HG02763 (cell line): ENCODE data around the gene ALX4.

ENCODE experiments used
- ATAC-seq: cut with Tn5 transposase; IDR thresholded peaks from one replicate; pipeline ENCODE4 v1.9.1; 2021; ENCODE audit warnings: mild to moderate bottlenecking, moderate library complexity; ENCODE audit not compliant: unreplicated experiment

ALX4 gene

DNA sequence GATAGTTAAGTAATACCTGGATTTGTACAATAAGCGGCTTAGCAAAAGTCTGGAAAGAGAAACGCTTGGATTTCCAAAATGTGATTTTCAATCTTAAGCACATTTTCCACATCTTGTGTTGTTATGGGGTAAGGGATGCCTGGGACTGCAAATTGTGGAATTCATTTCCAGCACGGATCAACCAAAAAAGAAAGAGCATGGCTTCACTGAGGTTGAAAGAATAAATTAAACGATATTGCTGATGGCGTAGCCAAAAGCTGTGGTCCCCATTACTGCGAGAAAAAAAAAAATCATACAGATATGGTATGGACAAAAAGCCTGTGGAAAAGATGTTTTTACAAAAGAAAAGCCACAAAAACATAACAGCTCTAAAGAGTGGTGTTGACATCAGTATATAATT is 26.0 kb upstream of the ALX4 start:
- ATAC-seq: no peak

DNA sequence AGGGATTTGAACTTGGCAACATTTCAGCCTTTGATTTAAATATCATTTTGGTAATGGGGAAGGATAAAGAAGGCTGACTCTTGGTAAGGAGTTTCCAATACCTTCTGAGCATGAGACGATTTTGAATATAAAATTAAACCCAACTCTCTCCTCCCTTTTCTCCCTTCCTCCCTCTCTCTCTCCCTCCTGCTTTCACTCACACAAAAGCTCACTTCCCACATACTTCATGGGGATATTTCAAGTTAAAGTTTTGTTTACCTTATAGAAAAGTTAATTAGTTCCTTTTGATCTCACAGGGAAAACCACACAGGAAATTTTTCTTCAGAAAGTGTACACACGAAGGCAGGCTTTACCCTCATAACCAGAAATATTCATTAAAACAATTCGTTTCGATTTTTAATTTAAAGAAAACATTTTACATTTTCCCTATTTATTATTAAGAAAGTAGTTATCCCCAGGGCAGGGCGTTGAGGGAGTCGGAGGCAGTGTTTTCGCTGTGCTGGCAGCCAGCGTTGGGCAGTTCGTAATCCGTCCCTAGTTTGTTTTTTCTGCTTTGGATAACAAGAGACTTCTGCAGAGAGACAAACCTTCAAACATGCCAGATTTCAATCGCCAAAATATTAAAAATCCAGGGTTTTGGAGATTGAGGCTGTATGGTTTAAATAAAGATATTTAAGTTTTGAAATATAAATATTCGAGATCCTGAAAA is 25.3 kb upstream of the ALX4 start:
- no peak for ATAC-seq

DNA sequence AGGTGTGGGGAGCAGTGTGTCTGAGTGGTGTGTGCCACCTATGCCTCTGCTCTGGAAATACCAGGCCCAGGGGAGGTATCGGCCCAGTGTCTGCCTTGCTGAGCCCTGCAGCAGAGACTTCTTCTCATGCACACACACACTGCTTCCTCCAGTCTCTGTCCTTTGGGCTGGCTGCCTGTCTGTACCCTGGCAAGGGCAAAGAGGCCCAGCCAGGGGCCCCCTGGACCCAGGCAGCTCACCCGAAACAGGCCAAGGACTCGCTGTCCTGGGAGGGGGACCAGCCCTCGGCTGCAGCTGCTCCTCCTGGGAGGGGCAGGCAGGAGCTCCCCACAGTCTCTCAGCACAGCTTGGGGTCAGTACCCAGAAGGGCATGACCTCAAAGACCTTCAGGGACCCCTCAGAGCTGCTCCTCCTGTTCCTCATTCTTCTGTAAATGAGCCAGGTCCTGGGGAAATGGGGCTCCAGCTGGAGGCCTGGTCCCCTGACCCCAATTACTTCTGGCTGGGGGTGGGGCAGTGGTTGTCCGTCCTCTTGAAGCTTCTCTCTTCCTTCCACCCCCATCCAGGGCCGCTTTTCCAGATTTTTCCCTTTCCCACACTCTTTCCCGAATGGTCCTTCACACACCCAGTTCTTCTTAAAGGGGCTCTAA is 24.5 kb upstream of the ALX4 start:
- no peak for ATAC-seq

GRCh38 chr11:44333271-44334218 is 23.6 kb upstream of the ALX4 start:
- no peak for ATAC-seq

DNA sequence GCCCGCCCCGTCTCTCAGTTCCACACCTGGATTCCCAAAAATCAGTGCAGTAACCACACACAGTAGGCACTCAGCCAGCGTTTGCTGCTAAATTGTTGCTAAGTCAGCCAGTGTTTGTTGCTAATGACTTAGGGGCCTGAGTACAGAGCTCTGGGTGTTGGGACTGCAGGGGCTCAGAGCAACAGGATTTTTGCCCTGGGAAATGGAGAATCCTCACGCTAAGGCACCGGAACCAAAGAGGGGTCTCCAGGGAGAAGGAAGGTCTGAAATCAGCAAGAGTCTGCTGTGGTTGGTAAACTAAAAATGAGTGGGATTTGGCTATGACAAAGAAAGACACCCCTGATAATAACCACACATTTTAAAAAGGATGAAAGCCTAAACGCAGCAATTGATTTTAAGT is 22.7 kb upstream of the ALX4 start:
- no peak for ATAC-seq

GRCh38 chr11:44329472-44330230 is 19.7 kb upstream of the ALX4 start:
- no peak for ATAC-seq

- no peak for ATAC-seq
Measured at GRCh38 chr11:44328138-44328660, 18.3 kb upstream of the ALX4 start.

- ATAC-seq: no peak
Measured at GRCh38 chr11:44327730-44328129, 17.8 kb upstream of the ALX4 start.

GRCh38 chr11:44326615-44327475 is 16.9 kb upstream of the ALX4 start:
- no peak for ATAC-seq

- no peak for ATAC-seq
Measured at GRCh38 chr11:44325698-44326097, 15.8 kb upstream of the ALX4 start.

DNA sequence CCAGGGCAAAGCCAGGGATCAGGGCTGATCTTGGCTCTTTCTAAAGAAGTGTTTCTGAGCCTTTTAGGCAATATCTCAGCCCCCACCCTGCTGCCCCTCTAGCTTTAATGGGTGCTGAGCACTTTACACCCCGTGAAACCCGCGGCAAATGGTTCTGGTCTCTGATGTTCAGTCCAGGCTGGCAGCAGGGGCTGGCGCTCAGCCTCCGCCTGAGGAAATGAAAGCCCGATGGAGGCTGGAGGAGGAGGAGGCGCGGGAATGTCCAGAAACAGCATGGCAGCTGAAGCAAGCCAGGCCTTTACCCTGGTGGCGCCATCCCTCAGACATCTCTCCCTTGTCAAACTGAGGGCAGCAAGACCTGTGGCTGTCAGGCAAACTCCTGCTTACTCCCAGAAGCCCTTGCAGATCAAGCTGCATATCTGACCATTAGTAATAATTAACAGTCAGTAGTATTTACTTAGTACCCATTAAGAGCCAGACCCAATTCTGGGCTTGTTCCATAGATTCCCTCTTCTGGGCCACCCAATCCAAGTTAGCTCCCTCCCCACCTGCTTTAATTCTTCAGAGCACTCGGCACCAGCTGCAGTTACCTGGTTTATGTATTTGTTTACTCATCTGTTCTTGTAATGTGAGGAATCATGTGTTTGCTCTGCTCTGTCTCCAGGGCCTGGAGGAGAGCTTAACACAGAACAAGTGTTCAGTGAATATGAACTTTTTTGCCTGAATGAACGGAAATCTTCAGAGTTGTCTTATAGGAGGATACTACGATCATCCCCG is 15.0 kb upstream of the ALX4 start:
- ATAC-seq: no peak

DNA sequence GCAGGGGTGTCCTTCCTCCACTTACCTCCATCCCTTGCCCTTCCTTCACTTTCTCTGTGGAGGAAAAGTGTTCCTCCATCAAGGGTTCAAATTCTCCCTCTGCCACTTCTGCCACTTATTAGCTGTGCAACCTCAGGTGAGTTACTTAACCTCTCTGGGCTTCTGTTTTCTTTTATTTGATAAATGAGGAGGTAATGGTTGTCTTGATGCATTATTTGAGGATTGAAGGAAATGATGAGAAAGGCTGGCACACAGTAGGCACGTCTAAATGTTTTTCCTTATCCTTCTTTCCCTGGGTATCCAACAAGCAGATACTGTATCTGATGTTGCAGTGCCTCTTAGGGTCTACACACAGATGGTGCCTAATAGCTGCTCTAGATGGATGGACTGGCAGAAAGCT is 14.3 kb upstream of the ALX4 start:
- no peak for ATAC-seq

GRCh38 chr11:44322243-44322642 is 12.3 kb upstream of the ALX4 start:
- ATAC-seq: no peak

- no peak for ATAC-seq
Measured at GRCh38 chr11:44321059-44321458, 11.1 kb upstream of the ALX4 start.

DNA sequence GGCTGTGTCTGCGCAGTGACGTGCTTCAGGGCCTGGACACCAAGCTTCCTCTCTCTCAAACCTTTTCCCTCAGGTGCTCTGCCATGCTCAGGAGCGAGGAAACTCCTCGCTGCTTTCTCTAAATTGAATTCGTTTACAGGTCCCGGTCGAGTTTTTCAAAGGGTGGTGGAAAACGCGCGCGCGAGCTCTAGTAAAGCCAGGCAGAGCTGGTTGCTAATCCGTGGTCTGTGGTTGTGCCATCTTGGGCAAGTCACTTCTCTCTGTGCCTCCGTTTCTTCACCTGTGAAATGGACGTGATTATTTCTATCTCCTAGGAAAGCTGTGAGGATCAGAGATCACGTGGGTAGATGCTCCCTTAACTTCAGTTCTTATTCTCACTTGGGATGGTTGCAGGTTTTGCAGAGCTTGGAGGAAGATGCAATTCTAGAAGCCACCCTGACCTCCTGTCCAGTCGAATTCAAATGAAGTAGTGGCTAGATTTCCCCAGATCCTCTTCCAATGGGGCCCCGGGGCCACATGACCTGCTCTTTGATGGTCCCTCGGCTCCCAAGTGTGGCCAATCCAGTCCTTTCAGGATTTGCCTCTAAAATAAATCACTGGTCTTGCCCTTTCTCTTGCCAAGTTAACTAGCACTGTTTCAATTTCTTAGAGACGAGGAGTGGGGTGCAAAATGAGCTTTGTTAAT is 10.5 kb upstream of the ALX4 start:
- ATAC-seq: no peak

DNA sequence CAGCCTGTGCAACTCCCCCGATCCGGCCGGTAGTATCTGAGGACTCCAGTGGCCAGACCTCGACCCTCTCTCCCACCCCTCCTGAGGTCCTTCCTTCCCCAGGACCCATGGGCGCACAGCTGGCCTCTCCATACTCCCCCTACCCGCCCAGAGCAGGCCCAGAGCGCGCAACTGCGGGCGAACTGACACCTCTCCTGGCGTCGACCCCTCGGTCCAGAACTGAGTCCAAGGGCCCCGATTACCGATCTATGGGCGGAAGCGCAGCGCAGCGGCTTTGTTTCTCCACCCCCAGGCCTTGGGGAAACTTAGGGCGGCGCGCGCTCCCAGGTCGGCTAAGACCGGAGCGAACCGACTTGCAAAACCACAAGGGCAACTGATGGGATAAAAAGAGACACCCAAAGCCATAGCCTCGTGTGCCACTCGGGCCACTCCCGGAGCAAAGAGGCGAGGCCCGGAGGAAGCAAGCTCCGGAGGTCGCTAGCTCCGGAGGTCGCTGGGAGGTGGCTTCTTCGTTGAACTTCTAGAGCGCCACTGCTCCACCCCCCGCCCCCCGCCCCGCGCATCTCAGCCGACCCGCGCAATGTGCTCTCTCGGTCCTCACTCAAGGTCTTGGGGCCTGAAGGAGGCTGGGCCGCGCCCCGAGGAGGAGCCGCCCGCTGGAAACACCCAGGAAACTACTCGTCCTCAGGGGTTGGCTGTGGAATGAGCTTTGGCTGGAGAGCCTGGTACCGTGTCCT is 9.8 kb upstream of the ALX4 start:
- no peak for ATAC-seq

DNA sequence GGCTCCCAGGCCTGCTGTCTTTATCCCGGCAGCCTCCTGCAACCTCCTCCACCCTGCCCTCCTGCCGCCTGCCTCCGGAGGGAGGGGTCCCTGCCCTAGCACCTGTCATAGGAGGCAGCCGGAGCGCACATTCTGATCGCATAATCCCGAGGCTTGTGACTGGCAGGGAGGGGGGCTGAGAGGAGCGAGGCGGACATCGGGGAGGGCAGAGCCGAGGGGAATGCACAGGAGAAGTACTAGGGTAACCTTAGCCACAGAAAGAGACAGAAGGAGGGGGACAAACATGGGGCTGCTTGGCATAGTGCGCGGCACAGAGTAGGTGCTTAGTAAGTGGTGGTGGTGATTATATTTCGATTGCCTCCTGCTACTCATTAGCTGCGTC is 9.2 kb upstream of the ALX4 start:
- ATAC-seq: no peak

DNA sequence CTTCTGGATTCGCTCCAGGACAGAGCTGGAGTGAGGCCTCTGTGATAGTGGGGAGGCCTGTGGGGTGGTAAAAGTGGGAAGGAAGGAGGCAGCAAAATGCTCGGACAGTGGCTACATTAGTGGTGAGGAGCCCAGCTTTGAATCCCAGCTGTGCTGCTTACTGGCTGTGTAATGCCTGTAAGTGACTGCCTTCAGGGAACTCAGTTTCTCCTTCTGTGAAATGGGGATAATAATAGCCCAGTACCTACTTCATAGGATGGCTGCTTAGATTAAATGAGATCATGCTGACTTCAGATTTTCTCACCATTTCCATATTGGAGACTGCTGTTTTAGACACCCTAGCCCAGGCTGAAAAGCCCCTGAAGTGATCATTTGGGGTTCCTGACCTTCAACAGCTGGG is 8.4 kb upstream of the ALX4 start:
- no peak for ATAC-seq
